ENCODE data around the gene LRMDA.

DNA sequence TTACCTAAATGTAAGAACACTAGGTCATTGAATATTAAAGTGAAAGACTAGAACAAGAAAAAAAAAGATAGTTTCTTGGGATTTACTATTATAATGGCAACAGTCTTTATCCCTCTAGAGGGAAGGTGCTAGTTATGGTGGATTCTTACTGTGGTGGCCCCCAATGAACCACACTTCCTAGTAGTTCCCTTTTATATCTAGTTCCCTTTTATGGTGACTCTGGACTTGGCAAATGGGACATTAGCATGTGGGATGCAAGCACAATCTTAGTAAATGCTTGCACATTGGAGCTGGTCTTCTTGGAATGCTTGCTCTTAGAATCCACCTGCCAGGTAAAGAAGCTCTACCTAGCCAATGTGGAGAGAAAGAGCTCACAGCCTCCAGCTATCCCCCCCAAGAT is 430.2 kb downstream of the LRMDA start:
- TF ChIP-seq, protein P1, sequence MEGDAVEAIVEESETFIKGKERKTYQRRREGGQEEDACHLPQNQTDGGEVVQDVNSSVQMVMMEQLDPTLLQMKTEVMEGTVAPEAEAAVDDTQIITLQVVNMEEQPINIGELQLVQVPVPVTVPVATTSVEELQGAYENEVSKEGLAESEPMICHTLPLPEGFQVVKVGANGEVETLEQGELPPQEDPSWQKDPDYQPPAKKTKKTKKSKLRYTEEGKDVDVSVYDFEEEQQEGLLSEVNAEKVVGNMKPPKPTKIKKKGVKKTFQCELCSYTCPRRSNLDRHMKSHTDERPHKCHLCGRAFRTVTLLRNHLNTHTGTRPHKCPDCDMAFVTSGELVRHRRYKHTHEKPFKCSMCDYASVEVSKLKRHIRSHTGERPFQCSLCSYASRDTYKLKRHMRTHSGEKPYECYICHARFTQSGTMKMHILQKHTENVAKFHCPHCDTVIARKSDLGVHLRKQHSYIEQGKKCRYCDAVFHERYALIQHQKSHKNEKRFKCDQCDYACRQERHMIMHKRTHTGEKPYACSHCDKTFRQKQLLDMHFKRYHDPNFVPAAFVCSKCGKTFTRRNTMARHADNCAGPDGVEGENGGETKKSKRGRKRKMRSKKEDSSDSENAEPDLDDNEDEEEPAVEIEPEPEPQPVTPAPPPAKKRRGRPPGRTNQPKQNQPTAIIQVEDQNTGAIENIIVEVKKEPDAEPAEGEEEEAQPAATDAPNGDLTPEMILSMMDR (IDR thresholded peaks at IDR 0.05; ENCODE audit: low read depth, low read length) = no peak
- TF ChIP-seq EZH2phosphoT487 (IDR thresholded peaks at IDR 0.05; ENCODE audit: low read depth) = no peak

Data from OCI-LY3 (cell line).